Progenitor cell of endocrine pancreas (in vitro differentiated cells): ENCODE data around the gene DNAJC1. TPM values are rescaled to one million over a fixed set of nuclear protein-coding genes. Genes with fewer than 3 reads are reported as not detected.

Experiments used
- DNase-seq: peaks from one replicate; pipeline ENCODE4 v3.0.0; 2021; ENCODE audit warnings: low spot score; ENCODE audit not compliant: unreplicated experiment
- H3K27ac Mint-ChIP-seq: 2 replicates; pipeline ENCODE4 v1.8.0; 2021; ENCODE audit warnings: mild to moderate bottlenecking, moderate library complexity, mixed read lengths
- H3K27me3 Mint-ChIP-seq: 2 replicates; pipeline ENCODE4 v1.8.0; 2021; ENCODE audit warnings: mixed read lengths
- H3K36me3 Mint-ChIP-seq: 2 replicates; pipeline ENCODE4 v1.8.0; 2022; ENCODE audit warnings: mixed read lengths; ENCODE audit not compliant: insufficient read depth
- H3K4me1 Mint-ChIP-seq: 2 replicates; pipeline ENCODE4 v1.8.0; 2021; ENCODE audit warnings: low read depth, mixed read lengths
- H3K4me3 Mint-ChIP-seq: 2 replicates; pipeline ENCODE4 v1.8.0; 2021; ENCODE audit warnings: low read depth, mild to moderate bottlenecking, moderate library complexity, mixed read lengths
- H3K9me3 Mint-ChIP-seq: 2 replicates; pipeline ENCODE4 v1.8.0; 2021; ENCODE audit warnings: low read depth, mixed read lengths
- total RNA-seq: library from RNA; stranded (reverse); gene quantifications from 2 replicates; pipeline ENCODE4 v1.2.1, GENCODE V29; 2021
- TF ChIP-seq, protein P1 (sequence below): fragments of 200-600 bp; sonication (generic); IDR thresholded peaks from one replicate; pipeline ENCODE4 v1.5.0; 2021; ENCODE audit warnings: antibody characterized with exemption, mild to moderate bottlenecking; ENCODE audit not compliant: unreplicated experiment

Gene DNAJC1
- total RNA-seq, 1 donor from 2014 or later = 28.5 TPM

DNA sequence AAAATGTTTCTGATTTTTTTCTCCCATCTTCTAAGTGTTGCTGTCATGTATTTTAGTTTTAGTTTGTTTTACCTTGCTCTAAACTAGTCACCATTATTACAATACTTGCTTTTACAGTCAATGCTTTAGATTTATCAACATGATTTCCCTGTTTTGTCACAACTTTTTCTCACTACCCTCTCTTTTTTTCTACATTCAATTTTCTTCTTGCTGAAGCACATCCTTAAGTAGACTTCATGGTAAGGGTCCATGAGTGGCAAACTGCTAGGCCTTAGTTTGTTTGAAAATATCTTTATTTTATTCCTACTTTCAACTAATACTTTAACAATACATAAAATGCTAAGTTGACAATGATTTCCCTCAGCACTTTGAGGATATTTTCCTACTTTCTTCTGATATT, 173.5 kb downstream of the DNAJC1 start:
- H3K27me3 Mint-ChIP-seq = no peaks in the 10 kb centered on the region
- H3K4me1 Mint-ChIP-seq = no peaks in the 10 kb centered on the region
- DNase-seq = no peak
- H3K9me3 Mint-ChIP-seq = peaks cover 57% of the 10 kb centered on the region
- no peak overlapping the region for H3K4me3 Mint-ChIP-seq
- peaks cover 64% of the 10 kb centered on the region for H3K36me3 Mint-ChIP-seq
- TF ChIP-seq, protein P1, sequence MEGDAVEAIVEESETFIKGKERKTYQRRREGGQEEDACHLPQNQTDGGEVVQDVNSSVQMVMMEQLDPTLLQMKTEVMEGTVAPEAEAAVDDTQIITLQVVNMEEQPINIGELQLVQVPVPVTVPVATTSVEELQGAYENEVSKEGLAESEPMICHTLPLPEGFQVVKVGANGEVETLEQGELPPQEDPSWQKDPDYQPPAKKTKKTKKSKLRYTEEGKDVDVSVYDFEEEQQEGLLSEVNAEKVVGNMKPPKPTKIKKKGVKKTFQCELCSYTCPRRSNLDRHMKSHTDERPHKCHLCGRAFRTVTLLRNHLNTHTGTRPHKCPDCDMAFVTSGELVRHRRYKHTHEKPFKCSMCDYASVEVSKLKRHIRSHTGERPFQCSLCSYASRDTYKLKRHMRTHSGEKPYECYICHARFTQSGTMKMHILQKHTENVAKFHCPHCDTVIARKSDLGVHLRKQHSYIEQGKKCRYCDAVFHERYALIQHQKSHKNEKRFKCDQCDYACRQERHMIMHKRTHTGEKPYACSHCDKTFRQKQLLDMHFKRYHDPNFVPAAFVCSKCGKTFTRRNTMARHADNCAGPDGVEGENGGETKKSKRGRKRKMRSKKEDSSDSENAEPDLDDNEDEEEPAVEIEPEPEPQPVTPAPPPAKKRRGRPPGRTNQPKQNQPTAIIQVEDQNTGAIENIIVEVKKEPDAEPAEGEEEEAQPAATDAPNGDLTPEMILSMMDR = no peak
- no peak overlapping the region for H3K27ac Mint-ChIP-seq

DNA sequence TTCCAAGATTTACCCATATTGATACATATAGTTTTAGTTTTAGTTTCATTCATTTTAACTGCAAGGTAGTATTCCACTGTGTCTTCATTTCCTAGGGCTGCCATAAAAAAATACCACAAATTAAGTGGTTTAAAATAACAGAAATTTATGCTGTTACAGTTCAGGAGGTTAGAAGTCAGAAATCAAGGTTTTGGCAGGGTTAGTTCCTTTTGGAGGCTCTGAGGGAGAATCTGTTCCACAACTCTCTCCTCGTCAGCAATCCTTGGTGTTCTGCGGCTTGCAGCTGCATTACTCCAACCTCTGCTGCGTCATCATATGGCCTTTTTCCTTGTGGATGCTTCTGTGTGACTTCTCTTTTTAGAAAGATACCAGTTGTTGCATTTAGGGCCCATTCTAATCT, 176.2 kb downstream of the DNAJC1 start:
- Mint-ChIP-seq H3K4me1 (no peaks in the 10 kb centered on the region), H3K4me3 (no peak overlapping the region), H3K27me3 (no peaks in the 10 kb centered on the region), H3K9me3 (peaks cover 52% of the 10 kb centered on the region), H3K36me3 (peaks cover 45% of the 10 kb centered on the region), H3K27ac (no peak overlapping the region)
- DNase-seq = no peak
- TF ChIP-seq, protein P1 = no peak

DNA sequence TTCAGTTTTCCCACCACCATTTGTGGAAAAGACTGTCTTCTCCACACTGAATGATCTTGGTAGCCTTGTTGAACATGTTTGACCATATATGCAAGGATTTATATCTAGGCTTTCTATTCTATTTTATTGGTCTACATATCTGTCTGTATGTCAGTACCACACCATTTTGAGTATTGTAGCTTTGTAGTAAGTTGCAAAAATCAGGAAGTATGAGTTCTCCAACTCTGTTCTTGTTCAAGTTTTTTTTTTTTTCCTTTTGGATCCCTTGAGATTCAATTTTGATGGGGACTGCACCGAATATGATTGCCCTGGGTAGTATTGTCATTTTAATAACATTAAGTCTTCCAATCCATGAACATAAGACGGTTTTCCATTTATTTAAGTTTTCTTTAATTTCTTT, 176.8 kb downstream of the DNAJC1 start:
- Mint-ChIP-seq H3K27ac (no peak overlapping the region), H3K27me3 (no peaks in the 10 kb centered on the region), H3K4me3 (no peak overlapping the region), H3K9me3 (peaks cover 47% of the 10 kb centered on the region), H3K36me3 (peaks cover 41% of the 10 kb centered on the region), H3K4me1 (no peaks in the 10 kb centered on the region)
- TF ChIP-seq, protein P1 = no peak
- DNase-seq = no peak

DNA sequence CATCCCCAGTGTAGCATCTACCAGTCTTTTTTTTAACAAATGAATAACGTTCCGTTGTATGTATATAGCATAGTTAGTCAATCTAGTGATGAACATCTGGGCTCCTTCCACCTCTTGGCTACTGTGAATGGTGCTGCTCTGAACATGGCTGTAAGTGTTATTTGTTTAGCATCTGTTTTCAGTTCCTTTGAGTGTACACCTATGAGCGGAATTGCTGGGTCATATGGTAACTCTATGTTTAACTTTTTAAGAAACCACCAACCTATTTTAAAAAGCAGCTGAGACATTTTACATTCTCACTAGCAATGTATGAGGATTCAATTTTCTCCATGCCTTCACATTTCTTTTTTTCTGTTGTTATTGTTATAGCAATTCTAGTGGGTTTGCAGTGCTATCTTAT, 178.2 kb downstream of the DNAJC1 start:
- peaks cover 40% of the 10 kb centered on the region for H3K9me3 Mint-ChIP-seq
- H3K4me3 Mint-ChIP-seq = no peak overlapping the region
- H3K27ac Mint-ChIP-seq = no peak overlapping the region
- TF ChIP-seq, protein P1 = no peak
- H3K27me3 Mint-ChIP-seq = no peaks in the 10 kb centered on the region
- H3K36me3 Mint-ChIP-seq = peaks cover 35% of the 10 kb centered on the region
- no peaks in the 10 kb centered on the region for H3K4me1 Mint-ChIP-seq
- no peak for DNase-seq

DNA sequence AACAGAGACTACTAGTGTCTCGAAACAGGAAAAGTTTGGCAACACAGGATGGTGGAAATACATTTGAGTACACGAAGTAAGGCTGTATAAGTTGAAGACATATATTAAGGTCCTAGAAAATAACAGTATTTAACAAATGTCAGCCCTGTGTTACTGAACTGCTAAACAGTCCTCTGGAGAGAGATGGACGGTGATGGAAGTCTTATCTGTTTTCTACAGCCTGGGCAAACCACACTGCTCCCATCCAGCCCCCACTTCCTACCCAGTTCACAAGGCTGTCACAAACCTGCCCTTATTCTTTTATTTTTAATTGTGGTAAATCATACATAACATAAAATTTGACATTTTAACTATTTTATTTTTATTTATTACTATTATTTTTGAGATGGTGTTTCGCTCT, 179.1 kb downstream of the DNAJC1 start:
- DNase-seq = no peak
- H3K4me3 Mint-ChIP-seq = no peak overlapping the region
- no peaks in the 10 kb centered on the region for H3K27me3 Mint-ChIP-seq
- H3K36me3 Mint-ChIP-seq = peaks cover 29% of the 10 kb centered on the region
- TF ChIP-seq, protein P1 = no peak
- peaks cover 31% of the 10 kb centered on the region for H3K9me3 Mint-ChIP-seq
- no peaks in the 10 kb centered on the region for H3K4me1 Mint-ChIP-seq
- no peak overlapping the region for H3K27ac Mint-ChIP-seq
